ENCODE results near the gene RNLS.

RNLS gene

DNA sequence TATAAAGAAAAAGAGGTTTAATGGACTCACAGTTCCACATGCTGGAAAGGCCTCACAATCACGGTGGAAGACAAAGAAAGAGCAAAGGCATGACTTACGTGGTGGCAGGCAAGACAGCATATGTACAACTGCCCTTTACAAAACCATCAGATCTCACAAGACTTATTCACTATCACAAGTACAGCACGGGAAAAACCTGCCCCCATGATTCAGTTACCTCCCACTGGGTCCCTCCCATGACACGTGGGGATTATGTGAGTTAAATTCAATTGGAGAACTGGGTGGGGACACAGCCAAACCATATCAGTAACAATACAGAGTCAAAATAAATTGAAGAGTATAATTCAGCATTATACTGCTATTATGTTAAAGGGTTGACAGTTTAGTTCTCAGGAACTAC, 37.8 kb downstream of the RNLS start (continued):
- TF ChIP-seq, protein P1, sequence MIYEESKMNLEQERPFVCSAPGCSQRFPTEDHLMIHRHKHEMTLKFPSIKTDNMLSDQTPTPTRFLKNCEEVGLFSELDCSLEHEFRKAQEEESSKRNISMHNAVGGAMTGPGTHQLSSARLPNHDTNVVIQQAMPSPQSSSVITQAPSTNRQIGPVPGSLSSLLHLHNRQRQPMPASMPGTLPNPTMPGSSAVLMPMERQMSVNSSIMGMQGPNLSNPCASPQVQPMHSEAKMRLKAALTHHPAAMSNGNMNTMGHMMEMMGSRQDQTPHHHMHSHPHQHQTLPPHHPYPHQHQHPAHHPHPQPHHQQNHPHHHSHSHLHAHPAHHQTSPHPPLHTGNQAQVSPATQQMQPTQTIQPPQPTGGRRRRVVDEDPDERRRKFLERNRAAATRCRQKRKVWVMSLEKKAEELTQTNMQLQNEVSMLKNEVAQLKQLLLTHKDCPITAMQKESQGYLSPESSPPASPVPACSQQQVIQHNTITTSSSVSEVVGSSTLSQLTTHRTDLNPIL (CRISPR knock-in tag; IDR thresholded peaks at IDR 0.05; ENCODE audit: low read depth) = no peak
- TF ChIP-seq ESRRG (CRISPR knock-in tag; IDR thresholded peaks at IDR 0.05) = no peak
- no peak for TF ChIP-seq ARNTL (CRISPR knock-in tag; IDR thresholded peaks at IDR 0.05; ENCODE audit: borderline replicate concordance, low read depth)
- TF ChIP-seq ZNF565 (CRISPR knock-in tag; conservative IDR thresholded peaks at IDR 0.05; ENCODE audit: low read depth) = no peak

DNA sequence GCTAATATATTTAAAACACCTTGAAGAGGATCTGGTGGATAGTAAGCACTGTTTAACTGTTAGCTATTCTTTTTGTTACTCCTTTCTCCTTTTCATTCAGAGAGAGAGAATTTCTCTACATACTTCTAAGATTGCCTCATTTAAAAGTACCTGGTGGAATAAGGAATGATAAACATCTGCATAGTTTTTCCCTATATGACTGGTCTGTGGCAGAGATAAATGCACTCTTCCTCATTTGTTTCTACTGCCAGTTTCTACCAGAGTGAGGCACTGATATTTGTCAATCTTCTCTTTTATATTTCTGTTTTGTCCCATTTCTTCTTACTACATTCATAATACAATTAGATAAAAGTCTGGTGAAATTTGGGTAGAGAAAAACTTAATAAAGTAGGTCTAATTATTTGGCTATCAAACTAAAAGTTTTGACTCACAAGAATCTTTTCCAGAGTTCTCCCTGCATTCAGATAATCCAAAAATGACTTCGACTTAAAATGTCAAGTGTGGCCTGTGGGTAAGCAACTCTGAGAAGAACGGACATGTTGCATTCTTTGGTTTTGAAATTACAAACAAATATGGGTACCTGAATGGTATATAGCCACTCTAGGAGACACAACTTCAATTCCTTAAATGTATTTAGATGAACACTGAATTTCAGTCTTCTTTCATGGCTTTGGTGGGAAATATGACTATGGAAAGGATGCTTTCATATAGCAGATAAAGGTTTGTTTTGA, 38.8 kb downstream of the RNLS start:
- no peak for ATAC-seq
- TF ChIP-seq PPARA (CRISPR knock-in tag; IDR thresholded peaks at IDR 0.05; ENCODE audit: borderline replicate concordance) = no peak
- no peak for TF ChIP-seq ZNF70 (CRISPR knock-in tag; IDR thresholded peaks at IDR 0.05)
- TF ChIP-seq GLIS3 (CRISPR knock-in tag; IDR thresholded peaks at IDR 0.05) = no peak
- TF ChIP-seq RARB (CRISPR knock-in tag; IDR thresholded peaks at IDR 0.05) = no peak
- TF ChIP-seq, protein P2, sequence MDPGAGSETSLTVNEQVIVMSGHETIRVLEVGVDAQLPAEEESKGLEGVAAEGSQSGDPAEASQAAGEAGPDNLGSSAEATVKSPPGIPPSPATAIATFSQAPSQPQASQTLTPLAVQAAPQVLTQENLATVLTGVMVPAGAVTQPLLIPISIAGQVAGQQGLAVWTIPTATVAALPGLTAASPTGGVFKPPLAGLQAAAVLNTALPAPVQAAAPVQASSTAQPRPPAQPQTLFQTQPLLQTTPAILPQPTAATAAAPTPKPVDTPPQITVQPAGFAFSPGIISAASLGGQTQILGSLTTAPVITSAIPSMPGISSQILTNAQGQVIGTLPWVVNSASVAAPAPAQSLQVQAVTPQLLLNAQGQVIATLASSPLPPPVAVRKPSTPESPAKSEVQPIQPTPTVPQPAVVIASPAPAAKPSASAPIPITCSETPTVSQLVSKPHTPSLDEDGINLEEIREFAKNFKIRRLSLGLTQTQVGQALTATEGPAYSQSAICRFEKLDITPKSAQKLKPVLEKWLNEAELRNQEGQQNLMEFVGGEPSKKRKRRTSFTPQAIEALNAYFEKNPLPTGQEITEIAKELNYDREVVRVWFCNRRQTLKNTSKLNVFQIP (CRISPR knock-in tag; IDR thresholded peaks at IDR 0.05; ENCODE audit: borderline replicate concordance, low read depth) = no peak
- TF ChIP-seq CSDC2 (CRISPR knock-in tag; IDR thresholded peaks at IDR 0.05) = no peak
- TF ChIP-seq, protein P3, sequence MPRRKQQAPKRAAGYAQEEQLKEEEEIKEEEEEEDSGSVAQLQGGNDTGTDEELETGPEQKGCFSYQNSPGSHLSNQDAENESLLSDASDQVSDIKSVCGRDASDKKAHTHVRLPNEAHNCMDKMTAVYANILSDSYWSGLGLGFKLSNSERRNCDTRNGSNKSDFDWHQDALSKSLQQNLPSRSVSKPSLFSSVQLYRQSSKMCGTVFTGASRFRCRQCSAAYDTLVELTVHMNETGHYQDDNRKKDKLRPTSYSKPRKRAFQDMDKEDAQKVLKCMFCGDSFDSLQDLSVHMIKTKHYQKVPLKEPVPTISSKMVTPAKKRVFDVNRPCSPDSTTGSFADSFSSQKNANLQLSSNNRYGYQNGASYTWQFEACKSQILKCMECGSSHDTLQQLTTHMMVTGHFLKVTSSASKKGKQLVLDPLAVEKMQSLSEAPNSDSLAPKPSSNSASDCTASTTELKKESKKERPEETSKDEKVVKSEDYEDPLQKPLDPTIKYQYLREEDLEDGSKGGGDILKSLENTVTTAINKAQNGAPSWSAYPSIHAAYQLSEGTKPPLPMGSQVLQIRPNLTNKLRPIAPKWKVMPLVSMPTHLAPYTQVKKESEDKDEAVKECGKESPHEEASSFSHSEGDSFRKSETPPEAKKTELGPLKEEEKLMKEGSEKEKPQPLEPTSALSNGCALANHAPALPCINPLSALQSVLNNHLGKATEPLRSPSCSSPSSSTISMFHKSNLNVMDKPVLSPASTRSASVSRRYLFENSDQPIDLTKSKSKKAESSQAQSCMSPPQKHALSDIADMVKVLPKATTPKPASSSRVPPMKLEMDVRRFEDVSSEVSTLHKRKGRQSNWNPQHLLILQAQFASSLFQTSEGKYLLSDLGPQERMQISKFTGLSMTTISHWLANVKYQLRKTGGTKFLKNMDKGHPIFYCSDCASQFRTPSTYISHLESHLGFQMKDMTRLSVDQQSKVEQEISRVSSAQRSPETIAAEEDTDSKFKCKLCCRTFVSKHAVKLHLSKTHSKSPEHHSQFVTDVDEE (CRISPR knock-in tag; IDR thresholded peaks at IDR 0.05) = no peak
- no peak for TF ChIP-seq OSR1 (CRISPR knock-in tag; IDR thresholded peaks at IDR 0.05)
- TF ChIP-seq TOX (CRISPR knock-in tag; IDR thresholded peaks at IDR 0.05; ENCODE audit: borderline replicate concordance) = no peak
- TF ChIP-seq, protein P4, sequence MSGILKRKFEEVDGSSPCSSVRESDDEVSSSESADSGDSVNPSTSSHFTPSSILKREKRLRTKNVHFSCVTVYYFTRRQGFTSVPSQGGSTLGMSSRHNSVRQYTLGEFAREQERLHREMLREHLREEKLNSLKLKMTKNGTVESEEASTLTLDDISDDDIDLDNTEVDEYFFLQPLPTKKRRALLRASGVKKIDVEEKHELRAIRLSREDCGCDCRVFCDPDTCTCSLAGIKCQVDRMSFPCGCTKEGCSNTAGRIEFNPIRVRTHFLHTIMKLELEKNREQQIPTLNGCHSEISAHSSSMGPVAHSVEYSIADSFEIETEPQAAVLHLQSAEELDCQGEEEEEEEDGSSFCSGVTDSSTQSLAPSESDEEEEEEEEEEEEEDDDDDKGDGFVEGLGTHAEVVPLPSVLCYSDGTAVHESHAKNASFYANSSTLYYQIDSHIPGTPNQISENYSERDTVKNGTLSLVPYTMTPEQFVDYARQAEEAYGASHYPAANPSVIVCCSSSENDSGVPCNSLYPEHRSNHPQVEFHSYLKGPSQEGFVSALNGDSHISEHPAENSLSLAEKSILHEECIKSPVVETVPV (CRISPR knock-in tag; IDR thresholded peaks at IDR 0.05) = no peak
- no peak for TF ChIP-seq SNAI2 (CRISPR knock-in tag; IDR thresholded peaks at IDR 0.05)
- TF ChIP-seq TCF4 (CRISPR knock-in tag; IDR thresholded peaks at IDR 0.05; ENCODE audit: borderline replicate concordance) = no peak
- no peak for TF ChIP-seq ZFP3 (CRISPR knock-in tag; IDR thresholded peaks at IDR 0.05)

DNA sequence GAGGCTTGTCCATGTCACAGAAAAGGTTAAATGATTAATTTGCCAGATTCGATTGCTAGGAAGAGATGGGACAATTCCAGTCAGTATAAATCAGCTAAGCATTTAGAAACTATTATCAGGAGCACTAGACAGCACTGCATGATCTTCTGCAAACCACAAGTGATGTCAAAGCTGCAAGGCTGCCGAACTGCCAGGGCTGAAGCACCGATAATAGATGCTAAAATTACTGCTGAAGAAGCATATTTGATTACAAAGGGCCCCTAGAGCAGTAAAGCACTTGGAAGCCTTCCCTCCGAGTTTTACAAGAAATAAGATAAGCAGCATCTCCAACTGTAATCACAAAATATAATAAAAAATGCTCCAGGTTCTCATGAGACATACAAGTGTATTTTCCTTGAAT, 40.6 kb downstream of the RNLS start:
- TF ChIP-seq, protein P4 (CRISPR knock-in tag; IDR thresholded peaks at IDR 0.05) = no peak
- TF ChIP-seq, protein P5, sequence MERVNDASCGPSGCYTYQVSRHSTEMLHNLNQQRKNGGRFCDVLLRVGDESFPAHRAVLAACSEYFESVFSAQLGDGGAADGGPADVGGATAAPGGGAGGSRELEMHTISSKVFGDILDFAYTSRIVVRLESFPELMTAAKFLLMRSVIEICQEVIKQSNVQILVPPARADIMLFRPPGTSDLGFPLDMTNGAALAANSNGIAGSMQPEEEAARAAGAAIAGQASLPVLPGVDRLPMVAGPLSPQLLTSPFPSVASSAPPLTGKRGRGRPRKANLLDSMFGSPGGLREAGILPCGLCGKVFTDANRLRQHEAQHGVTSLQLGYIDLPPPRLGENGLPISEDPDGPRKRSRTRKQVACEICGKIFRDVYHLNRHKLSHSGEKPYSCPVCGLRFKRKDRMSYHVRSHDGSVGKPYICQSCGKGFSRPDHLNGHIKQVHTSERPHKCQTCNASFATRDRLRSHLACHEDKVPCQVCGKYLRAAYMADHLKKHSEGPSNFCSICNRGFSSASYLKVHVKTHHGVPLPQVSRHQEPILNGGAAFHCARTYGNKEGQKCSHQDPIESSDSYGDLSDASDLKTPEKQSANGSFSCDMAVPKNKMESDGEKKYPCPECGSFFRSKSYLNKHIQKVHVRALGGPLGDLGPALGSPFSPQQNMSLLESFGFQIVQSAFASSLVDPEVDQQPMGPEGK (CRISPR knock-in tag; IDR thresholded peaks at IDR 0.05; ENCODE audit: borderline replicate concordance) = no peak
- no peak for TF ChIP-seq SNAI2 (CRISPR knock-in tag; IDR thresholded peaks at IDR 0.05)
- no peak for TF ChIP-seq ZC3H10 (CRISPR knock-in tag; IDR thresholded peaks at IDR 0.05)
- TF ChIP-seq ISL1 (CRISPR knock-in tag; IDR thresholded peaks at IDR 0.05) = no peak
- no peak for TF ChIP-seq BACH2 (CRISPR knock-in tag; IDR thresholded peaks at IDR 0.05; ENCODE audit: borderline replicate concordance)
- no peak for TF ChIP-seq ZFP30 (CRISPR knock-in tag; IDR thresholded peaks at IDR 0.05)
- no peak for TF ChIP-seq TCF4 (CRISPR knock-in tag; IDR thresholded peaks at IDR 0.05; ENCODE audit: borderline replicate concordance)
- no peak for ATAC-seq

All from SK-N-SH treated with all-trans-retinoic acid at 6 μM for 48 hours (cell line).